Neural crest cell (in vitro differentiated cells): ENCODE data around the gene DISC1. TPM values are rescaled to one million over a fixed set of nuclear protein-coding genes. Genes with fewer than 3 reads are reported as not detected.

Experiments used
- DNase-seq: peaks from one replicate; pipeline ENCODE4 v3.0.0; 2021; ENCODE audit warnings: low read depth, mixed read lengths, low spot score
- H3K27ac Mint-ChIP-seq: one replicate; pipeline ENCODE4 v1.8.0; 2021; ENCODE audit warnings: mild to moderate bottlenecking, mixed read lengths; ENCODE audit not compliant: unreplicated experiment
- H3K27me3 Mint-ChIP-seq: 2 replicates; pipeline ENCODE4 v1.8.0; 2021; ENCODE audit warnings: low read depth, mild to moderate bottlenecking, mixed read lengths
- H3K36me3 Mint-ChIP-seq: 2 replicates; pipeline ENCODE4 v1.8.0; 2021; ENCODE audit warnings: low read depth, mild to moderate bottlenecking, mixed read lengths
- H3K4me1 Mint-ChIP-seq: 2 replicates; pipeline ENCODE4 v1.8.0; 2021; ENCODE audit warnings: mixed read lengths
- H3K4me3 Mint-ChIP-seq: one replicate; pipeline ENCODE4 v1.8.0; 2021; ENCODE audit warnings: mild to moderate bottlenecking, mixed read lengths
- H3K9me3 Mint-ChIP-seq: 2 replicates; pipeline ENCODE4 v1.8.0; 2021; ENCODE audit warnings: mixed read lengths
- CTCF ChIP-seq: fragments of 200-600 bp; sonication (generic); conservative IDR thresholded peaks from 2 replicates; pipeline ENCODE4 v1.5.0; 2021; ENCODE audit warnings: antibody characterized with exemption, mild to moderate bottlenecking
- total RNA-seq: library from RNA; stranded (reverse); gene quantifications from 2 replicates; pipeline ENCODE4 v1.2.1, GENCODE V29; 2021

The DISC1 gene
- total RNA-seq, 1 donor from 2014 or later = 13.7 TPM

- Mint-ChIP-seq H3K4me1 (peaks cover 11% of the 10 kb centered on the region), H3K4me3 (no peak overlapping the region), H3K27ac (no peak overlapping the region), H3K27me3 (peaks cover 12% of the 10 kb centered on the region), H3K9me3 (peaks cover 4% of the 10 kb centered on the region), H3K36me3 (no peaks in the 10 kb centered on the region)
- no peak for TF ChIP-seq CTCF
- no peak for DNase-seq
Observed at GRCh38 chr1:231606712-231607111, 19.9 kb upstream of the DISC1 start.

DNA sequence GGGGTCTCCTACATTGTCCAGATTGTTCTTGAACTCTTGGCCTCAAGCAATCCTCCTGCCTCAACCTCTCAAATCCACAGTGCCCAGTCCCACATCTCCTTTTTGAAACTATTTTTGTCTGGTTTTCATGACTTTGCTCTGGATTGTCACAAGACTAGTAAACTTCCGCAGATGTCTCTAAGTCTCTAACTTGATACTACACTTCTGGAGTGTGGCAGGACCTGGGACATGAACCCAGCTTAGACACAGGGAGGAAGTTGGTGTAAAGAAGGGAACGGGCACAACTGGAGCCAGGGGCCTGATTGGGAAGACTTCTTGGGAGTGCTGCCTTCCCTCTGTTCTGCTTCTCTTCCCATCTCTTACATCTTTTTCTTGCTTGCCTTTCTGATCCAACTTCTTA, 16.2 kb upstream of the DISC1 start:
- H3K4me3 Mint-ChIP-seq = no peak overlapping the region
- H3K27ac Mint-ChIP-seq = no peak overlapping the region
- H3K4me1 Mint-ChIP-seq = no peaks in the 10 kb centered on the region
- DNase-seq = no peak
- no peaks in the 10 kb centered on the region for H3K36me3 Mint-ChIP-seq
- TF ChIP-seq CTCF = no peak
- peaks cover 4% of the 10 kb centered on the region for H3K9me3 Mint-ChIP-seq
- peaks cover 12% of the 10 kb centered on the region for H3K27me3 Mint-ChIP-seq

GRCh38 chr1:231611111-231611510, 15.5 kb upstream of the DISC1 start:
- Mint-ChIP-seq H3K36me3 (no peaks in the 10 kb centered on the region), H3K27ac (no peak overlapping the region), H3K4me1 (no peaks in the 10 kb centered on the region), H3K9me3 (peaks cover 4% of the 10 kb centered on the region), H3K27me3 (peaks cover 12% of the 10 kb centered on the region), H3K4me3 (no peak overlapping the region)
- no peak for DNase-seq
- TF ChIP-seq CTCF = no peak

GRCh38 chr1:231611851-231612250, 14.7 kb upstream of the DISC1 start:
- Mint-ChIP-seq H3K4me3 (no peak overlapping the region), H3K27ac (no peak overlapping the region), H3K9me3 (peaks cover 4% of the 10 kb centered on the region), H3K36me3 (no peaks in the 10 kb centered on the region), H3K27me3 (peaks cover 12% of the 10 kb centered on the region), H3K4me1 (no peaks in the 10 kb centered on the region)
- no peak for TF ChIP-seq CTCF
- no peak for DNase-seq

DNA sequence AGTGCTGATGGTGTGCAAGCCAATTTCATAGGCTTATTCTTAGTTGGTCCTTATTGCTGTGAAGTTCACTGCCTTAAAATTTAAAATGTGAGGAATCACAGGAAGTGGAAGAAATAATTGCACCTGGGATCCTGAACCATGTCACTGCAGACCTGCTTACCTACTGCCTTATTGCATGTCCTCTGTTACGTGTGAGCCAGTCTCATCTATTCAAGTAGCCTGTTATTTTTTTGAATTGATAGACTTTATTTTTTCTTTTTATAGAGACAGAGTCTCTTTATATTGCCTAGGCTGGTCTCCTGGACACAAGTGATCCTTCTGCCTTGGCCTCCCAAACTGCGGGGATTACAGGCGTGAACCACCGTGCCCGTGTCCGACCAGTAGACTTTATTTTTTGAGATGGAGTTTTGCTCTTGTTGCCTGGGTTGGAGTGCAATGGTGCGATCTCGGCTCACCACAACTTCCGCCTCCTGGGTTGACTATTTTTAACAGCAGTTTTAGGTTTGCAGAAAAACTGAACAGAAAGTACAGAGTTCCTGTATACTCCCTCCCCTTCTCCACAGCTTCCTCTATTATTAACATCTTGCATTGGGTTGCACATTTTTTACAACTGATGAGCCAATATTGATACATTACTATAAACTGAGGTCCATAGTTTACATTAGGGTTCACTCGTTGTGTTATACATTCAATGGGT, 14.0 kb upstream of the DISC1 start:
- no peak overlapping the region for H3K4me3 Mint-ChIP-seq
- no peak for TF ChIP-seq CTCF
- peaks cover 3% of the 10 kb centered on the region for H3K9me3 Mint-ChIP-seq
- peaks cover 7% of the 10 kb centered on the region for H3K27me3 Mint-ChIP-seq
- DNase-seq = no peak
- no peak overlapping the region for H3K27ac Mint-ChIP-seq
- no peaks in the 10 kb centered on the region for H3K36me3 Mint-ChIP-seq
- no peaks in the 10 kb centered on the region for H3K4me1 Mint-ChIP-seq
